Activated T-cell treated with anti-CD3 and anti-CD28 coated beads for 24 hours (primary cell): Measurements from ENCODE around the gene PODXL.
"Not testable (repeated sequence)": the region's sequence is repeated elsewhere in the genome, so short reads cannot be mapped to it uniquely, and the experiment has no call there.

Source experiments
- DNase-seq: peaks from one replicate; pipeline ENCODE4 v3.0.0-alpha.2; 2020; ENCODE audit warnings: low read depth

PODXL gene

DNA sequence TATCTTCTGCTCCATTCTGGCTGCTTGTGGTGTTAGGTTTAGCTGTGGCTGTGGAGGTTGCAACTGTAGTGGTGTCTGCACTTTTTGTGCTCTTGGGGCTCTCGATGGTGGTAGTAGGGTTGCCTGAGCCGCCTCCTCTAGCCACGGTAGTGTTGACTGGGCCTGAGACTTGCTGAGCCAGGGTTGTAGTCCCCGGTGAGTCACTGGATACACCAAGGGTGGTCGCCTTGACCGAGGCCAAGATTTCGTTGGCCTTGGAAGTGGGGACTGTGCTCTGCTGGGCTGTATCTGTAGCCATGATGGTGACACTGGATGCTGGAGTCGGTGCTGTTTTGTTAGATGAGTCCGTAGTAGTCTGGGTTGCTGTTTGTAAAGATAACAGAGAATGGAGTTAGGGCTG, 45.4 kb downstream of the PODXL start:
- DNase-seq, result no peak

DNA sequence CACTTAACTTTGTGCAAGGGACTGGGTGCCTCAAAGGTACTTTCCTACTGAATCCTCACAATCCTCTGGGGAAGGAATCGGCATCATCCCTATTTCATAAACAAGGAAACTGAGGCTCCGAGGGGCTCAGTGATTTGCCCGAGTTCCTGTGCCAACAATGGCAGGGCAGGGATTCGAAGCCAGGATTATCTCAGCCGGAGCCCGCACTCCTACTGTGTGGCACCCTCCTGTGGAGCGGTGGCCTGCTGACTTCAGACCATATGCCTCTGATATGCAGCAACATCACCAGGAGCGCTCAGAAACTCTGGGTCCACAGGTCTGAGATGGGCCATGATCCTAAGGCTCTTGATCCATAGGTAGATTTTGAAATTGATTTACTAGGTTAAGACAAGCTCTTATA, 46.6 kb downstream of the PODXL start:
- DNase-seq, result no peak

DNA sequence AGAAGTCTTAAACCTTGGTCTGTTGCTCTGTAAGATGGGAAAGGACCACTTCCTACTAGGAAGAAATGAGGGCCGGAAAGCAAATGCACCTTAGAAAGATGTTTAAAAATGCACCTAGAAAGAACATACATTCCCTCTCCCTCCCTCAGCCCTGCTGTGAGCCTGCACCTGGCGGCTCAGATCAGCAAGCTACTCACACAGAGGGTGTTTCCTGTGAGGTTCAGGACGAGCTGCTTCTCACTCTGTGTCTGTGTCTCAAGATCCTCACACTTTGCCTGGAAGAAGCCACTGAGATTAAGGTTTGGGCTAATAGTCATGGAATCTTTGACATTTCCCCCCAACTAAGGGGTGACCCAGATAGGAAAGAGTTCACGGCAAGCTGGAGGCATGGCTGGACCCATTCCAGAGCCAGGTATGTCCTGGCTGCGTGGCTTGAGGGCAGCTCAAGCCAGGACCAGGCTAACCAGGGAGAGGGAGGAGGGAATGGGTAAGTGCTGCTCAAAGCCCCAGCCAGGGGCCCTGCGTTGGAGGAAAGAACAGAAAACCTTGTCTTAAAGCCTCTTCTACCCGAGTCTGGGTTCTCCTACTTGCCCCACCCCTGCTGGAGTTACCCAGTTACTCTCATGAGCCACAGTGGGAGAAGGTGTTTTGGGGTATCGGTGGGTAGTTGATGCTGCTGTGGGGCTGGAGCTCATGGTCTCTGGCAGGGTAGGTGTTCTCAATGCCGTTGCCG, 47.5 kb downstream of the PODXL start:
- DNase-seq, result no peak

DNA sequence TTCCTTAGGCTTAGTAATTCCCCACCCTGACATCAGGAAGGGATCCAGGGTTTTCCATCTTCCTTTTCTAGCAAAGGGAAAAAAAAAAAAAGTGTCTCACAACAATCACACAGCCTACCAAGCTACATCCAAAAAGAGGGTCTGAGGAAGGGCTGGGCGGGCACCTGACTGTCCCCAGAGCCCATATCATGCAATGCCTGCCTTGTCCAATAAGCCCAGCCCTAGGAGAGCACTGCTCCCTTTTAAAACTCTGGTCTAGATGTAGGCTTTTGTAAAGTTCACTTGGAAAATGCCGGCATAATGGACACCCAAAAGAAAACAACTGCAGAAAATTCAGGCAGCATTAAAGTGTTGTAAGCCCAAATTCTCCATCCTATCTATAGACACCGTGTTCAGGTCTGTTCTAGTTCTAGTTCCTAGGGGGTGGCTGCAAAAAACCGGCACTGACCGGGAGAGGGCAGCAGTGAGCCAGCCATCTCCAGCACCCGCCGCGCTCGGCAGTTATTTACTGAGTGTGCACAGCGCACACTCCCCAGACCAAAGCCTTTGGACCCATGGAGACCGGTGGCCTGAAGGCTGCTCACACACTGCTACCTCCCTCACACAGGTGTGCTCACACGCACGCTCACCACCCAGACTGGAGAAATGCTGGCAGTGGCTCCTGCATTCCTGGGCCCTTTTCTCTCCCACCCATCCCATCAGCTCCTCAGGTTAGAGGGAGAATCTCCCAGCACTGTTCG, 48.7 kb downstream of the PODXL start:
- DNase-seq, result peak; percentile 72

DNA sequence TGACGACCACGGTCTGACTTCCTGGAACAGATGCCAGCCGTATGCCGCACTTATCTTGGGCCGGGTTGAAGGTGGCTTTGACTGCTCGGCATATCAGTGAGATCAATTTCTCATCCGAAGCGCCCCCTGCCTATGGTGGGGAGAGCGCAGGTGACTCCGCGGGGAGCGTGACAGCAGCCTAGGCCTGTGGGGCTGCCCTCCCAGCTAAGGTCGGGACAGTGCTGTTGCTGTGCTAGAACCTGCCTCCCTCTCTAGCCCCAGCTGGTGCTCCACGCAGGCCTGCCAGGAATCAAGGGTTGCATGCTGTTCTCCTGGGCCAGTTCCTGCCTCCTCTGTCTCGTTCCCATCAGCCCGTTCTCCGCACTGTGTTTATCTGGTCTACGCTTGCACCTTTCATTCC, 49.8 kb downstream of the PODXL start:
- DNase-seq, result no peak

DNA sequence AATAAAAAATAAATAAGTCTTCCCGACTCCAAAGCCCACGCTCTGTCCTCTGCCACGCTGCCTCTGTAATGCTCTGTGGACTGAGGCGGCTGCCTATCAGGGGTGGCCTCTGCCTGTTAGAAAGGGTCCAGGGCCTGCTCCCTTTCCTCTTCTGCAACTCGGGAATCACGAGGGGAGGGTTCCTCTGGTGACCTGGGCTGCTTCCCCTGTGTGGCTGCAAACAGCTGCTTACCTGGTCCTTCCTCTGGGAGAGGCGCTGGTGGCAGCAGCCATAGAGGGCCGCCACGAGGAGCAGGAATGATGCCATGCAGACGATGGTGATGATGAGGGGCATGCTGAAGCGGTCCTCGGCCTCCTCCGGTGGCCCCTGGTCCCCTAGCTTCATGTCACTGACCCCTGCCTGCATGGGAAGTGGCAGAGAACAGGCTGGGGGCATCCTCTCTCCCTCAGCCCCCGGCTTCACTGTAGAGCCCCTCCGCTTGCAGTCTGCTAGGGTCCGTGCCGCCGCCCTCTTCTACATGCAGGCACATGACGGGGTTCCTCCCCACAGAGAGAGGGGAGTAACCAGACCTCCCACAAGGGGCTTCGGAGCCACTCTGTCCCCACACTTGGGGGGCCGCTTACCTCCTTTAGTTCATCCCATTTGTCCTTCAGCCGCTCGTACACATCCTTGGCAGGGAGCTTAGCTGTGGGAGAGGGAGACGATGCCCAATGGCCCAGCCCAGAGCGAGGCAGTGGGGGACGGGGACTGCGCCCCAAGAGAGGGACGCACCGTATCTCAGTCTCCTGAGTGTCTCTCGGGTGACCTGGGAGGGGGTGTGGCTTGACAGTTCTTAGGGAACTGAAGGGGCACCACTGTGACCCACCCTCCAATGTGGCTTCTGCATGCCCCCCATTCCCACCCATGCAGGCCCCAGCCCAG, 50.5 kb downstream of the PODXL start:
- DNase-seq, result no peak

DNA sequence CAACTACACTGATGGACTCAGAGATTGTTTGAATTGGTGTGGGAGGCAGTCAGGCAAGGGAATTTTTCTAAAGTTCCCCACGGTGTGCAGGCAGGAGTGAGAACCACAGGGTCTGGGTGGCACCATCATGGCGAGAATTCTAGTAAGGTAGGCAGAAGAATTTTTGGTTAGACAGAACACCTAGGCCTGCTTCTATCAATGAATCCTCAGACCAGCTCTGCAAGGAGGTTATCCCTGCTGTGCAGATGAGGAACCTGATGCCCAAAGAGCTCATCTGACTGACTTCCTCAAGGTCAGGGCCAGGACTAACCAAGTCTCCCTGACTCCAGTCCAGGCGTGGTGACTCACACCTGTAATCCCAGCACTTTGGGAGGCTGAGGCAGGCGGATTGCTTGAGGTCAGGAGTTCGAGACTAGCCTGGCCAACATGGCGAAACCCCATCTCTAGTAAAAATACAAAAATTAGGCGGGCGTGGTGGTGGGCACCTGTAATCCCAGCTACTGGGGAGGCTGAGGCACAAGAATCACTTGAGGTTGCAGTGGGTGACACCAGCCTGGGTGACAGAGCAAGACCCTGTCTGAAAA, 51.3 kb downstream of the PODXL start:
- not testable (repeated sequence) for DNase-seq

DNA sequence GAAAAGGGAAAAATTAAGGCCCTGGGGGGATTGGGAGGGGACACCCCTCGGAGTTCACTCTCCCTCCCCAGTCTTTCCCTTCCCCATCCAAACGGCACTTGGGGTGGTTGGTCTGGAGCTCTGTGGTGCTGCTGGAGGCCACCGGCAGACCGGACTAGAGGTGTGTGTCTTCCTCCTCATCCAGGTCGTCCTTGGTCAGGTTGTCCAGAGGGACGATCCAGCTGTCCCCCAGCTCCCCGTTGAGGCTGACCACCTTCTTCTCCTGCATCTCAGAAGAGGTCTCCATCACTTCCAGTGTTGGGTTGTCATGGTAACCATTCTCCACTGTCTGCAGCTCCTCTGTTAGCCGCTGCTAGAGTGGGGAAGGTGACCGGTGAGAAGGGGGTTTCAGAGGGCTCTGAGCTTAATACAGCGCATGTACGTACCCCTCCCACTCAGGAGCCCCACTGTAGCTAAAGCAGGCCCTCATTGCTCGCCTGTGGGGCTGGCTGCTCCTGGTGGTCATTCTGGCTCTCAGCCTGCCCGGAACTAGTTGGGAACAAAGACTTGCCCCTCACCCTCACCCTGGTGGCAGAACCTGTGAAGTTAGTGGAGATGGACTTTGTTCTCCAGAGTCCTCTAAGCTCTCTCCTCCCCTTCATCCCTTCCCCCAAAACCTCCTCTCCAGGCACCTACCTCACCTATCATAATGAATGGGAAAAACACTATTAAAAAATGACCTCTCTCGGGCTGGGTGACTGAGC, 52.1 kb downstream of the PODXL start:
- no peak for DNase-seq

DNA sequence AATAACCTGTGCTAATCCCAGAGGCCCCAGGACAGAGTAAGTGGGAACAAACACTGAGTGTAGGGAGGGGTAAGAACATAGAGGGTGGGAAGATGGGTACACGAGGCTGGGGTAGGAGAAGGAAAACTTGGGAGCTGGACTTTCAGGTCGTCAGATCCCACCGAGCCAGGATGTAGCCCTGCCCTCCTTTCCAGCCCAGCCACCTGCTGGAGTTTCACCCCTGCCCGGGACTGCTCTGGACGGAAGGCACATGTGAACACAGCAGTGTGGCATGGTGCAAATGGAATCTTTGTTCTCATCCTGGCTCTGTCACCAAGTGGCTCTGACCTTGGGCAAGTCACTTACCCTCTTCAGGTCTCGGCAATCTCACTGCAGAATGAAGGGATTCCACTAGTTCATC, 52.8 kb downstream of the PODXL start:
- DNase-seq, result no peak

DNA sequence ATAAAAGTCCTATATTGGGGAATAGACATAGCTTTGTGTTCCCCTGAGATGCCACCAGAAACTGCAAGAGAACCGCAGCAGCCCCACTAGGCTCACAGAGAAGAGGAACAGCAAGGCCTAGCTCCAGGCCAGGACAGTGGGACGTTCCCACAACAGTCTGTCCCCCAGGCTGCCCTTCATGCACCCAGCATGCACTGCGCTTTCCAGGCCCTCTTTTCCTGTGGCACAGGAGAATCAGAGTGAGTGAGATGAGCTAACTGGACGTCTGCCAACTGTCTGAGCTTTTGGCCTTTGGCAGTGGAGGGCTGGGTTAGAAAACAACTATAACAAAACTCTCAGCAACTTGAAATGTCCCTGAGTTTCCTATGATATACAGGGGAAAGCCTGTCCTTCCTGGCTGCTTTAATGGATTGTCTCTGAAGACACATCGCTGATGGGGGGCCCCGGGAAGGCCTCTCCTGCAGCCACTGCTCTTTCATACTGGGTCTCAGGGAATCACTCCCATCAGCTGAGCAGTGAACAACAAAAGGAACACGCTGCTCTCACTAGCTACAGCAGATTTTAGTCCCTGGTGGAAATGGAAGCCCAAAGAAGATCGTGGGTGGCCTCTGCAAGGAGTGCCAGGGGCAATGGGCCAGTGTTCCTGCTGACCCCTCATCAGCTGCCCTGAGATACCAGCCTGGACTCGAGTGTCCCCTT, 53.5 kb downstream of the PODXL start:
- DNase-seq, result no peak

DNA sequence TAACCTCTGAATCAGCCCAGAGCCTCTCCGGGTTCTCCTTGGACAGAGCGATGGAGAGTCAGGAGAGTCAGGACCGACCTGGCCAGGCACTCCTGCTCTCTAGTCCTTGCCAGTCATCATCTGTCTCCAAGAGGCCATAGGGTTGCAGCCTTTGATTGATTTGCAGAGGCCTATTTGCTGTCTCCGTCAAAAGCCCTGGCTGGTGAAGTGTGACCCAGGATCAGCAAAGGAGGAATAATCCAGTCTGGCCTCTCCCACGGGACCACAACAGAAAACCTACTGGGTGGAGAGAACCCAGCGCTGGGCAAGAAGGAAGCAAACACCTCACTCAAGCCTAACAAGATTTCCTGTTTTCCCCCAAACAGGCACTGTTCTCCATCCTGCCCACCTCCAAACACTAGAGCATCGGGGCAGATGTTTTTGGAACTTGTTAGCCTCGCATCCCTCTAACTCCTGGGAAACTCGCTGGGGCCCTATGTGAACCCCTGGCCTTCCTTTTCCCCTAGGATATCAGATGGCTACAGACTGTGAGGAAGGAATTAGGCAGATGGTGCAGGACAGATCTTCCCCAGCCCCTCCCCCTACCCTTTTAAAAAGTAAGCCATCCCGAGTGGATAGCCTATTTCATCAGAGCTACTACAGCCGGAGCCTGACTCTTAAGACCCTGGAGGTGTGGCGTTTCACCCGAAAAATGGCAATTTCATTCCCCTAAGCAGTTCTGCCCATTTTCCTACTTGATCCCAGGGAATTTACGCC, 54.3 kb downstream of the PODXL start:
- no peak for DNase-seq

DNA sequence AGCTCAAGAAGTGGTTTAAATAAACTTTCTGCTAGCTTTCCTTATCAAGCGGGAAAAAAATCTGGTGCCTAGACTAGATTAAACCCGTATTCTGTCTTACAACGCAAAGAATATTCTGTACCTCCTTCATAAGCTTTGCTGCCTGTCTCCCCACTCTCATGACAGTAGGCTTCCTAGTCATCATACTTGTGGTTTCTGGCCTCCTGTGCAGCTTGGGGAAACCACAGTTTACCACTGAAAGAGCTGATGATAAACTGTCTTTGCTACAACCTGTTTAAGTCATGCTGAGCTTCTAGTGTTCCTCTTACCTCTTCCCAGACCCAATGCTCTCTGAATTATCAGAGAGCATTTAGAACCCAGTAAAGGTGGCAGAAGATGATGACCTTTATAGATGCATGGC, 55.0 kb downstream of the PODXL start:
- DNase-seq, result peak; percentile 41

DNA sequence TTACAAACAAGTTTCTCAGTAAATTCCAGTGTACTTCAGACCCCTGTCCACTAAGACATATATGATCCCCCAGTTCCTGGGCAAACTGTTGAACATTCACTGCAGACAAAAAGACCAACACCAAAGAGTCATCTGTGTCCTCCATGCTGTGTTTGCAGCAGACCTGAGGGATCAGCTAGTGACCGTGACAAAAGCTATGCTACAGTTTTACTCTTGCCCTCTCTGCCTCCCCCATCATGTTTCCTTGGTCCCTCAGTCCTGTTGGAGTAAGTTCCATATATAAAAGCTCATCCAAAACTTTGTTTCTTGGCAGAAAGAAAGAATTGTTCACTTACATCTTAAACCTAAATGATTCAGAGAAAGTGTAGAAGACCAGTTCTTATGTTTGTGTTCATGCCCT, 56.1 kb downstream of the PODXL start:
- DNase-seq, result no peak

DNA sequence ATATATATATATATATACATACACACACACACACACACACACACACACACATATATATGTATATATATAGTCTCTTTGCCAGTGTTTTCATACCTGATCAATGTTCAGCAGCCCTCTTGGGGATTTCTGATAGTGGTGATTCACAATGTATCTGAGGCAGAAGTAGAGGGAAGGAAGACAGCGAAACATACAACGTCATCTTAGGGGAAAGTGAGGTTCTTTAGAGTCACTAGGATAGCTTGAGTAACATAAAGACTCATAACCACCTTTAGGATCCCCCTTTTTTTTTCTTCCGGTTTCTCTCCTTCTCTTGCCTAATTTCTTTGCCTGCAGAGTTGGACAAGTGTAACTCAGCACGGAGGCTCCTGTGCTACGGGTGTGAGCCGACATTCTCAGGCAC, 56.6 kb downstream of the PODXL start:
- no peak for DNase-seq

DNA sequence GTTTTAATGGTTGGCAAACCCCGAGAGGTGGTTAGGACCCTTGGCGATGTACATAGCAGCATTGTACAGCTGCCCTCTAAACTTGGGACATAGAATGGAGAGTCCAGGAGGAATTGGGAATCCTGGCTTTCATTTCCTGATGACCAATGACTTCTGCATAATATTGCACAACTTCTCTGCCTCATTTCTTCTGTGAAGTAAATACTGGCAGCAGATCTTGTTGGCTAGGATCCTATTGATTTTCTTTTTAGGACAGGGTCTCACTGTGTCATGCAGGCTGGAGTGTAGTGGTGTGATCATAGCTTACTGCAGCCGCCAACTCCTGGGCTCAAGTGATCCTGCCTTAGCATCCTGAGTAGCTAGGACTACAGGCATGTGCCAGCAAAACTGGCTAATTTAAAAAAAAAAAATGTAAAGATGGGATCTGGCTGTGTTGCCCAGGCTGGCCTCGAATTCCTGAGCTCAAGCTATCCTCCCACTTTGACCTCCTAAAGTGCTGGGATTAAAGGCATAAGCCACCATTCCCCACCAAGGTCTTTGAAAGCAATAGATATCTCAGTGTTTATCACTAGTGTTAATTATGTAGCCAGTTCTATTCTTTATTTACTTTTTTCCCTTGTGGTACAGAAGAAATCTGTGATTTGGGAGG, 58.1 kb downstream of the PODXL start:
- no peak for DNase-seq

DNA sequence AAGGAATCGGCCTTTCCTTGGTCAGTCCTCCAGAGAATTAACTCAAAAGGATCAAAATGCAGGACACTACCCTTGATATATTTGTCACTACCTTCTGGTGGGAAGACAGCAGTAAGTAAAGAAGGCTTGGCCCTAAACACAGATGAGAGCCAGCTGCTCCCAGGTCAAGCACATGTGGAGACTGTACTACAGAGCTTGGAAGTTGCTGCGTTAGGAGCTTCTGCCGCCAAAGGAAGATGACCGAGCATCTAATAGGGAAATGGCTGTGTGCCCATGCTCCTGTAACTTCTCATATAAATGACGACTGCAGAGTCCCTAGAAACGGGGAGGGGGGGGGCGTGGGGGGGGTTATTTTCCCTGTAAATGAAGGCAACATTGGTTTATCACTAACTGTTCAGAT, 59.0 kb downstream of the PODXL start:
- DNase-seq, result no peak

DNA sequence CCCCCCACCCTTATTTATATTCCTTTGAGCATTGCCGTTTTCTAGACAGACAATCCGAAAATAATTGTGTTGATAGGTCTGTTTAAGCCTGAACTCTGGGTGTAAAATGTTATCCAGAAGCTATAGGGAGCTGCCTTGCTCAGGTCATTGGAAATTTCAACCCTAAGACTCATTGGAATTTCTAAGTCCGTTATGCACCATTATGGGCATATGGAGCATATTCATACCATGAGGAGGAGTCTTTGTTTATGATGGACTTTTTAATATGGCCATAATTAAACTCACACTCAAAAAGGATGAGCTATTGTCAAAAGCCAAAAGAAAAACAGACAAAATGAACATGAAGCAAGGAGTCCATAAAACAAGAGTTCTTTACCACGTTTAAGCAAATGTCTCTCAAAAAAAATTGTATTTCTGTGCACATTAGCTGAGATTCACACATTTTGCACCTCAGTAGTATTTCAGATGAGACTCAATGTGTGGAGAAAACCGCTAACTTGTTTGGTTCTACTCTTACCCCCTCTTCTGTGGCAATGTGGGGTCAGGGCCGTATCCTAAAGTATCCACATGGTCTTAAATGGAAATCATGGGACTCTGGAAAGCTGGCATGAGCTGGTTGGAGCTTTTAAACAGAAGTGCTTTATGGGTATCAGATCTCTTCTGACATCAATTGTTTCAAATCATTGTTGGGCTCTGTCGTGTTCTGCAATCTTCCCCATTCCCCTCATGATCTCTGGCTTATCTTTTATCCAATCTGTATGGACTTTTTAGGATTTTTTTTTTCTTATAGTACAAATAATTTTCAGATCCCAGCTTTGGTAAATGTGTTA, 60.5 kb downstream of the PODXL start:
- no peak for DNase-seq

DNA sequence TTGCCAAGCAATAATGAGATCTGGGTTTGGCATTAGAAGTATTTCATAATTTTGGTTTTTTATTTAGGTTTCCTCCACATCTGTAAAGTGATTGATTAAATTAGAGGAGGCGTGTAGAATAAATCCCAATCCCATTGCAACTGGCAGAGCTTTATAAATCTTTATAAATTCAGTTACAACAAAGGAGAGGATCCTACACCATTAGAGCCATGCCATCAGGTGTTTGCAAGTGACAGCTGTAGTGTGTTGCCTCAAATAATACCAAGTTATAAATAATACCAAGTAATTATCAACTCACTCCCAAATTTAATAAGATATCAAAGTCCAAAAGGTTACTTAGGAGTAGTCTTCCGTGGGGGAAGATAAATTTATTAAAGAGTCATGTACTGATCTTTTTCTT, 62.2 kb downstream of the PODXL start:
- no peak for DNase-seq

DNA sequence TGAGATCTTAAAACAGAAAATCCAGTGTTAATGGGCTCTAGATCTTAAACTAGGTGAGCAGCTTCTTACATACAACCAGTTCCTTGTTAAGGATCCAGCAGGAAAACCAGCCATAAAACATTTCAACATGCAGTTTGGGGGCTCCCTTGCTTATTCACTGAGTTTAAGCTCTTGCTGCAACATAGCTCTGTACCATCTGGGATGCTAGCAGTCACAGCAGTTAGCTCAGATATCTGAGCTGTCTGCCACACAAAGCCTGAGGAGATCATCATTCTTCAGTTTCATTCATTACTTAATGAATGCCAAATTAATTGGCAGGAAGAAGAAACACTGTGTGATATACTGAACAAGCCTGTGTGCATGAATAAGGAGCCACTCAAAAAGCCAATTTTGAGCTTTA, 62.8 kb downstream of the PODXL start:
- no peak for DNase-seq
